WTC11 (cell line): ENCODE results near the gene CDIP1. TPM values are rescaled to one million over a fixed set of nuclear protein-coding genes. Genes with fewer than 3 reads are reported as not detected.

Experiments
- ATAC-seq: fragments of 200-7000 bp; cut with Tn5 transposase; 2 replicates; pipeline ENCODE4 v1.10.0; 2021; ENCODE audit warnings: mild to moderate bottlenecking, moderate library complexity
- CTCF ChIA-PET: fragments of 300-600 bp; sonication (Branson Sonifier 250); formaldehyde crosslinking; loops from one replicate; lab custom pipeline; 2021; ENCODE audit warnings: antibody characterized with exemption; lab: Charles Lee
- POLR2A ChIA-PET: fragments of 350-600 bp; sonication (Branson Sonifier 250); formaldehyde crosslinking; loops from one replicate; lab custom pipeline; 2021; ENCODE audit warnings: antibody characterized with exemption; lab: Charles Lee
- DNase-seq: peaks from one replicate; pipeline ENCODE4 v3.0.0; 2021; ENCODE audit warnings: low spot score
- H3K27ac Mint-ChIP-seq: 2 replicates; pipeline ENCODE4 v1.8.0; 2021; ENCODE audit warnings: mixed read lengths
- H3K27me3 Mint-ChIP-seq: 2 replicates; pipeline ENCODE4 v1.8.0; 2021; ENCODE audit warnings: low read depth, mild to moderate bottlenecking, moderate library complexity, mixed read lengths
- H3K36me3 Mint-ChIP-seq: 2 replicates; pipeline ENCODE4 v1.8.0; 2021; ENCODE audit warnings: mixed read lengths
- H3K4me1 Mint-ChIP-seq: 2 replicates; pipeline ENCODE4 v1.8.0; 2022; ENCODE audit warnings: mixed read lengths
- H3K4me3 Mint-ChIP-seq: 2 replicates; pipeline ENCODE4 v1.8.0; 2021; ENCODE audit warnings: mild to moderate bottlenecking, moderate library complexity, mixed read lengths
- H3K9me3 Mint-ChIP-seq: 2 replicates; pipeline ENCODE4 v1.8.0; 2021; ENCODE audit warnings: mixed read lengths
- CBFB ChIP-seq: sonication (generic); formaldehyde crosslinking; IDR thresholded peaks from 2 replicates; pipeline ENCODE4 v1.8.1; 2022; ENCODE audit warnings: mild to moderate bottlenecking, low read depth, missing genetic modification reagents
- ELF4 ChIP-seq: sonication (generic); formaldehyde crosslinking; IDR thresholded peaks from 2 replicates; pipeline ENCODE4 v1.8.1; 2022; ENCODE audit warnings: low read depth, mild to moderate bottlenecking, moderate library complexity, missing genetic modification reagents
- FOXK1 ChIP-seq: sonication (generic); formaldehyde crosslinking; IDR thresholded peaks from 2 replicates; pipeline ENCODE4 v1.8.0; 2022; ENCODE audit warnings: mild to moderate bottlenecking, moderate library complexity, missing genetic modification reagents
- GABPB1 ChIP-seq: sonication (generic); formaldehyde crosslinking; IDR thresholded peaks from 2 replicates; pipeline ENCODE4 v1.8.1; 2023; ENCODE audit warnings: mild to moderate bottlenecking, missing genetic modification reagents
- JUN ChIP-seq: sonication (generic); formaldehyde crosslinking; IDR thresholded peaks from 2 replicates; pipeline ENCODE4 v1.8.0; 2023; ENCODE audit warnings: mild to moderate bottlenecking, missing genetic modification reagents
- KAT7 ChIP-seq: sonication (generic); formaldehyde crosslinking; IDR thresholded peaks from 2 replicates; pipeline ENCODE4 v1.8.1; 2023; ENCODE audit warnings: missing genetic modification reagents, mild to moderate bottlenecking, borderline replicate concordance
- MXD4 ChIP-seq: fragments of 250-450 bp; sonication (Bioruptor Pico); IDR thresholded peaks from 2 replicates; pipeline ENCODE4 v1.8.0; 2021; ENCODE audit warnings: mild to moderate bottlenecking, moderate library complexity, borderline replicate concordance
- MYBL2 ChIP-seq: sonication (generic); formaldehyde crosslinking; IDR thresholded peaks from 2 replicates; pipeline ENCODE4 v1.8.1; 2023; ENCODE audit warnings: mild to moderate bottlenecking, moderate library complexity, missing genetic modification reagents
- NFATC4 ChIP-seq: fragments of 250-450 bp; sonication (Bioruptor Pico); IDR thresholded peaks from 2 replicates; pipeline ENCODE4 v1.9.0; 2021; ENCODE audit warnings: mild to moderate bottlenecking
- OVOL2 ChIP-seq: fragments of 250-450 bp; sonication (Bioruptor Pico); IDR thresholded peaks from 2 replicates; pipeline ENCODE4 v1.9.0; 2021; ENCODE audit warnings: mild to moderate bottlenecking, borderline replicate concordance
- SMAD4 ChIP-seq: sonication (generic); formaldehyde crosslinking; IDR thresholded peaks from 2 replicates; pipeline ENCODE4 v1.8.0; 2022; ENCODE audit warnings: mild to moderate bottlenecking, missing genetic modification reagents
- TEAD1 ChIP-seq: sonication (generic); formaldehyde crosslinking; IDR thresholded peaks from 2 replicates; pipeline ENCODE4 v1.8.0; 2022; ENCODE audit warnings: mild to moderate bottlenecking, missing genetic modification reagents
- TP53 ChIP-seq: sonication (generic); formaldehyde crosslinking; IDR thresholded peaks from 2 replicates; pipeline ENCODE4 v1.8.1; 2023; ENCODE audit warnings: mild to moderate bottlenecking, missing genetic modification reagents
- ZNF138 ChIP-seq: sonication (generic); formaldehyde crosslinking; conservative IDR thresholded peaks from 2 replicates; pipeline ENCODE4 v1.8.1; 2022; ENCODE audit warnings: mild to moderate bottlenecking, moderate library complexity, missing genetic modification reagents
- ZNF423 ChIP-seq: fragments of 250-450 bp; sonication (Bioruptor Pico); IDR thresholded peaks from 2 replicates; pipeline ENCODE4 v2.1.2; 2022; ENCODE audit warnings: mild to moderate bottlenecking, moderate library complexity
- ZNF512 ChIP-seq: sonication (generic); formaldehyde crosslinking; IDR thresholded peaks from 2 replicates; pipeline ENCODE4 v1.8.1; 2022; ENCODE audit warnings: missing genetic modification reagents, borderline replicate concordance
- ZNF671 ChIP-seq: fragments of 250-450 bp; sonication (Bioruptor Pico); IDR thresholded peaks from 2 replicates; pipeline ENCODE4 v1.8.0; 2021; ENCODE audit warnings: mild to moderate bottlenecking
- total RNA-seq: library from RNA; stranded (reverse); gene quantifications from 3 replicates; pipeline ENCODE4 v1.2.3, GENCODE V29; 2021
- TF ChIP-seq, protein P1 (sequence below): sonication (generic); formaldehyde crosslinking; conservative IDR thresholded peaks from 2 replicates; pipeline ENCODE4 v1.8.1; 2022; ENCODE audit warnings: mild to moderate bottlenecking, missing genetic modification reagents
- TF ChIP-seq, protein P2 (sequence below): sonication (generic); formaldehyde crosslinking; IDR thresholded peaks from 2 replicates; pipeline ENCODE4 v1.8.1; 2022; ENCODE audit warnings: mild to moderate bottlenecking, missing genetic modification reagents, moderate library complexity, borderline replicate concordance
- TF ChIP-seq, protein P3 (sequence below): fragments of 250-450 bp; sonication (Bioruptor Pico); IDR thresholded peaks from 2 replicates; pipeline ENCODE4 v1.8.0; 2021; ENCODE audit warnings: mild to moderate bottlenecking
- TF ChIP-seq, protein P4 (sequence below): fragments of 250-450 bp; sonication (Bioruptor Pico); IDR thresholded peaks from 2 replicates; pipeline ENCODE4 v1.9.0; 2021; ENCODE audit warnings: mild to moderate bottlenecking
- TF ChIP-seq, protein P5 (sequence below): sonication (generic); formaldehyde crosslinking; IDR thresholded peaks from 2 replicates; pipeline ENCODE4 v1.8.1; 2023; ENCODE audit warnings: mild to moderate bottlenecking, missing genetic modification reagents

The CDIP1 gene
- total RNA-seq, 1 experiment from 2014 or later, result 68.9 TPM

- ATAC-seq (no peak), DNase-seq (no peak)
- Mint-ChIP-seq H3K36me3 (no peaks in the 10 kb centered on the region), H3K4me1 (peaks cover 29% of the 10 kb centered on the region), H3K4me3 (no peak overlapping the region), H3K27me3 (no peaks in the 10 kb centered on the region; the same call in 1 of the 2 replicates), H3K27ac (peak overlapping the region; percentile 63; the same call in 1 of the 2 replicates), H3K9me3 (no peaks in the 10 kb centered on the region)
- ChIA-PET CTCF (interaction anchor here (3.4 kb wide), 1 partner anchor 21 kb away, joined by 11 read pairs; no protein-coding TSS in a partner anchor), POLR2A (no interaction called here)
- TF ChIP-seq JUN, result no peak
- no peak for TF ChIP-seq ZNF423 (CRISPR knock-in tag)
- no peak for TF ChIP-seq NFATC4
- TF ChIP-seq KAT7 (CRISPR knock-in tag), result no peak
- no peak for TF ChIP-seq CBFB (CRISPR knock-in tag)
- TF ChIP-seq, protein P1, sequence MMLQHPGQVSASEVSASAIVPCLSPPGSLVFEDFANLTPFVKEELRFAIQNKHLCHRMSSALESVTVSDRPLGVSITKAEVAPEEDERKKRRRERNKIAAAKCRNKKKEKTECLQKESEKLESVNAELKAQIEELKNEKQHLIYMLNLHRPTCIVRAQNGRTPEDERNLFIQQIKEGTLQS, result no peak
- TF ChIP-seq ZNF512 (CRISPR knock-in tag), result no peak
- TF ChIP-seq FOXK1 (CRISPR knock-in tag), result no peak
- no peak for TF ChIP-seq ELF4 (CRISPR knock-in tag)
- TF ChIP-seq, protein P2, sequence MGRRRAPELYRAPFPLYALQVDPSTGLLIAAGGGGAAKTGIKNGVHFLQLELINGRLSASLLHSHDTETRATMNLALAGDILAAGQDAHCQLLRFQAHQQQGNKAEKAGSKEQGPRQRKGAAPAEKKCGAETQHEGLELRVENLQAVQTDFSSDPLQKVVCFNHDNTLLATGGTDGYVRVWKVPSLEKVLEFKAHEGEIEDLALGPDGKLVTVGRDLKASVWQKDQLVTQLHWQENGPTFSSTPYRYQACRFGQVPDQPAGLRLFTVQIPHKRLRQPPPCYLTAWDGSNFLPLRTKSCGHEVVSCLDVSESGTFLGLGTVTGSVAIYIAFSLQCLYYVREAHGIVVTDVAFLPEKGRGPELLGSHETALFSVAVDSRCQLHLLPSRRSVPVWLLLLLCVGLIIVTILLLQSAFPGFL (CRISPR knock-in tag), result no peak
- TF ChIP-seq MXD4 (CRISPR knock-in tag), result no peak
- TF ChIP-seq, protein P3, sequence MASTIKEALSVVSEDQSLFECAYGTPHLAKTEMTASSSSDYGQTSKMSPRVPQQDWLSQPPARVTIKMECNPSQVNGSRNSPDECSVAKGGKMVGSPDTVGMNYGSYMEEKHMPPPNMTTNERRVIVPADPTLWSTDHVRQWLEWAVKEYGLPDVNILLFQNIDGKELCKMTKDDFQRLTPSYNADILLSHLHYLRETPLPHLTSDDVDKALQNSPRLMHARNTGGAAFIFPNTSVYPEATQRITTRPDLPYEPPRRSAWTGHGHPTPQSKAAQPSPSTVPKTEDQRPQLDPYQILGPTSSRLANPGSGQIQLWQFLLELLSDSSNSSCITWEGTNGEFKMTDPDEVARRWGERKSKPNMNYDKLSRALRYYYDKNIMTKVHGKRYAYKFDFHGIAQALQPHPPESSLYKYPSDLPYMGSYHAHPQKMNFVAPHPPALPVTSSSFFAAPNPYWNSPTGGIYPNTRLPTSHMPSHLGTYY, result no peak
- TF ChIP-seq ZNF138, result no peak
- TF ChIP-seq, protein P4, sequence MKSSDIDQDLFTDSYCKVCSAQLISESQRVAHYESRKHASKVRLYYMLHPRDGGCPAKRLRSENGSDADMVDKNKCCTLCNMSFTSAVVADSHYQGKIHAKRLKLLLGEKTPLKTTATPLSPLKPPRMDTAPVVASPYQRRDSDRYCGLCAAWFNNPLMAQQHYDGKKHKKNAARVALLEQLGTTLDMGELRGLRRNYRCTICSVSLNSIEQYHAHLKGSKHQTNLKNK (CRISPR knock-in tag), result no peak
- TF ChIP-seq SMAD4, result no peak
- TF ChIP-seq ZNF671, result no peak
- no peak for TF ChIP-seq GABPB1
- no peak for TF ChIP-seq TEAD1
- TF ChIP-seq MYBL2 (CRISPR knock-in tag), result no peak
Measured at GRCh38 chr16:4498546-4499195, 39.9 kb downstream of the CDIP1 start.

- no peak for ATAC-seq
- H3K4me1 Mint-ChIP-seq, result peaks cover 23% of the 10 kb centered on the region
- H3K36me3 Mint-ChIP-seq, result no peaks in the 10 kb centered on the region
- ChIA-PET CTCF (interaction anchor here (1.3 kb wide), 1 partner anchor 9 kb away, joined by 3 read pairs; no protein-coding TSS in a partner anchor), POLR2A (no interaction called here)
- no peak overlapping the region for H3K27ac Mint-ChIP-seq
- no peak overlapping the region for H3K4me3 Mint-ChIP-seq
- no peaks in the 10 kb centered on the region for H3K9me3 Mint-ChIP-seq
- no peak for DNase-seq
- no peaks in the 10 kb centered on the region for H3K27me3 Mint-ChIP-seq
- TF ChIP-seq ZNF671 (no peak), TP53 (CRISPR knock-in tag) (no peak), OVOL2 (CRISPR knock-in tag) (no peak)
- TF ChIP-seq, protein P5, sequence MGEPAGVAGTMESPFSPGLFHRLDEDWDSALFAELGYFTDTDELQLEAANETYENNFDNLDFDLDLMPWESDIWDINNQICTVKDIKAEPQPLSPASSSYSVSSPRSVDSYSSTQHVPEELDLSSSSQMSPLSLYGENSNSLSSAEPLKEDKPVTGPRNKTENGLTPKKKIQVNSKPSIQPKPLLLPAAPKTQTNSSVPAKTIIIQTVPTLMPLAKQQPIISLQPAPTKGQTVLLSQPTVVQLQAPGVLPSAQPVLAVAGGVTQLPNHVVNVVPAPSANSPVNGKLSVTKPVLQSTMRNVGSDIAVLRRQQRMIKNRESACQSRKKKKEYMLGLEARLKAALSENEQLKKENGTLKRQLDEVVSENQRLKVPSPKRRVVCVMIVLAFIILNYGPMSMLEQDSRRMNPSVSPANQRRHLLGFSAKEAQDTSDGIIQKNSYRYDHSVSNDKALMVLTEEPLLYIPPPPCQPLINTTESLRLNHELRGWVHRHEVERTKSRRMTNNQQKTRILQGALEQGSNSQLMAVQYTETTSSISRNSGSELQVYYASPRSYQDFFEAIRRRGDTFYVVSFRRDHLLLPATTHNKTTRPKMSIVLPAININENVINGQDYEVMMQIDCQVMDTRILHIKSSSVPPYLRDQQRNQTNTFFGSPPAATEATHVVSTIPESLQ (CRISPR knock-in tag), result no peak
- TF ChIP-seq, all 79 proteins: peak for 0
Measured at GRCh38 chr16:4496305-4496704, 42.3 kb downstream of the CDIP1 start.
